WTC11 (cell line): Measurements from ENCODE around the gene KLHL29. TPM values are rescaled to one million over a fixed set of nuclear protein-coding genes. Genes with fewer than 3 reads are reported as not detected.

Experiments
- ATAC-seq: fragments of 200-7000 bp; cut with Tn5 transposase; 2 replicates; pipeline ENCODE4 v1.10.0; 2021; ENCODE audit warnings: mild to moderate bottlenecking, moderate library complexity
- CTCF ChIA-PET: fragments of 300-600 bp; sonication (Branson Sonifier 250); formaldehyde crosslinking; loops from one replicate; lab custom pipeline; 2021; ENCODE audit warnings: antibody characterized with exemption; lab: Charles Lee
- POLR2A ChIA-PET: fragments of 350-600 bp; sonication (Branson Sonifier 250); formaldehyde crosslinking; loops from one replicate; lab custom pipeline; 2021; ENCODE audit warnings: antibody characterized with exemption; lab: Charles Lee
- DNase-seq: peaks from one replicate; pipeline ENCODE4 v3.0.0; 2021; ENCODE audit warnings: low spot score
- H3K27ac Mint-ChIP-seq: 2 replicates; pipeline ENCODE4 v1.8.0; 2021; ENCODE audit warnings: mixed read lengths
- H3K27me3 Mint-ChIP-seq: 2 replicates; pipeline ENCODE4 v1.8.0; 2021; ENCODE audit warnings: low read depth, mild to moderate bottlenecking, moderate library complexity, mixed read lengths
- H3K36me3 Mint-ChIP-seq: 2 replicates; pipeline ENCODE4 v1.8.0; 2021; ENCODE audit warnings: mixed read lengths
- H3K4me1 Mint-ChIP-seq: 2 replicates; pipeline ENCODE4 v1.8.0; 2022; ENCODE audit warnings: mixed read lengths
- H3K4me3 Mint-ChIP-seq: 2 replicates; pipeline ENCODE4 v1.8.0; 2021; ENCODE audit warnings: mild to moderate bottlenecking, moderate library complexity, mixed read lengths
- H3K9me3 Mint-ChIP-seq: 2 replicates; pipeline ENCODE4 v1.8.0; 2021; ENCODE audit warnings: mixed read lengths
- ATF1 ChIP-seq: sonication (generic); formaldehyde crosslinking; IDR thresholded peaks from 2 replicates; pipeline ENCODE4 v1.8.1; 2023; ENCODE audit warnings: mild to moderate bottlenecking, moderate library complexity, missing genetic modification reagents
- CDX4 ChIP-seq: fragments of 250-450 bp; sonication (Bioruptor Pico); IDR thresholded peaks from 2 replicates; pipeline ENCODE4 v1.9.0; 2021; ENCODE audit warnings: moderate library complexity, mild to moderate bottlenecking, inconsistent platforms, borderline replicate concordance
- CREM ChIP-seq: sonication (generic); formaldehyde crosslinking; IDR thresholded peaks from 2 replicates; pipeline ENCODE4 v1.8.1; 2022; ENCODE audit warnings: mild to moderate bottlenecking, missing genetic modification reagents, moderate library complexity
- E2F4 ChIP-seq: sonication (generic); formaldehyde crosslinking; IDR thresholded peaks from 2 replicates; pipeline ENCODE4 v1.8.1; 2022; ENCODE audit warnings: low read depth, mild to moderate bottlenecking, moderate library complexity, missing genetic modification reagents, borderline replicate concordance
- EMX1 ChIP-seq: fragments of 250-450 bp; sonication (Bioruptor Pico); IDR thresholded peaks from 2 replicates; pipeline ENCODE4 v1.8.0; 2021; ENCODE audit warnings: mild to moderate bottlenecking
- ESRRA ChIP-seq: sonication (generic); formaldehyde crosslinking; IDR thresholded peaks from 2 replicates; pipeline ENCODE4 v1.8.1; 2022; ENCODE audit warnings: mild to moderate bottlenecking, missing genetic modification reagents, borderline replicate concordance
- FOXJ3 ChIP-seq: sonication (generic); formaldehyde crosslinking; IDR thresholded peaks from 2 replicates; pipeline ENCODE4 v1.9.0; 2021; ENCODE audit warnings: missing genetic modification reagents, mild to moderate bottlenecking, borderline replicate concordance
- FOXP1 ChIP-seq: sonication (generic); formaldehyde crosslinking; IDR thresholded peaks from 2 replicates; pipeline ENCODE4 v1.8.0; 2022; ENCODE audit warnings: missing genetic modification reagents, mild to moderate bottlenecking, moderate library complexity, borderline replicate concordance
- KAT7 ChIP-seq: sonication (generic); formaldehyde crosslinking; IDR thresholded peaks from 2 replicates; pipeline ENCODE4 v1.8.1; 2023; ENCODE audit warnings: missing genetic modification reagents, mild to moderate bottlenecking, borderline replicate concordance
- MLX ChIP-seq: sonication (generic); formaldehyde crosslinking; IDR thresholded peaks from 2 replicates; pipeline ENCODE4 v1.8.1; 2023; ENCODE audit warnings: mild to moderate bottlenecking, missing genetic modification reagents, moderate library complexity
- NFYB ChIP-seq: sonication (generic); formaldehyde crosslinking; conservative IDR thresholded peaks from 2 replicates; pipeline ENCODE4 v1.8.0; 2022; ENCODE audit warnings: low read depth, missing genetic modification reagents
- NR1H2 ChIP-seq: sonication (generic); formaldehyde crosslinking; IDR thresholded peaks from 2 replicates; pipeline ENCODE4 v1.9.0; 2021; ENCODE audit warnings: mild to moderate bottlenecking, moderate library complexity, missing genetic modification reagents
- NR2C2 ChIP-seq: sonication (generic); formaldehyde crosslinking; IDR thresholded peaks from 2 replicates; pipeline ENCODE4 v1.8.0; 2022; ENCODE audit warnings: mild to moderate bottlenecking, missing genetic modification reagents
- NR3C1 ChIP-seq: sonication (generic); formaldehyde crosslinking; conservative IDR thresholded peaks from 2 replicates; pipeline ENCODE4 v1.8.1; 2023; ENCODE audit warnings: low read depth, mild to moderate bottlenecking, missing genetic modification reagents
- SMAD3 ChIP-seq: sonication (generic); formaldehyde crosslinking; IDR thresholded peaks from 2 replicates; pipeline ENCODE4 v1.8.0; 2022; ENCODE audit warnings: missing genetic modification reagents, mild to moderate bottlenecking, borderline replicate concordance
- SMAD4 ChIP-seq: sonication (generic); formaldehyde crosslinking; IDR thresholded peaks from 2 replicates; pipeline ENCODE4 v1.8.0; 2022; ENCODE audit warnings: mild to moderate bottlenecking, missing genetic modification reagents
- SP1 ChIP-seq: sonication (generic); formaldehyde crosslinking; conservative IDR thresholded peaks from 2 replicates; pipeline ENCODE4 v1.8.1; 2022; ENCODE audit warnings: missing genetic modification reagents
- USF2 ChIP-seq: sonication (generic); formaldehyde crosslinking; IDR thresholded peaks from 2 replicates; pipeline ENCODE4 v1.8.1; 2023; ENCODE audit warnings: mild to moderate bottlenecking, missing genetic modification reagents, moderate library complexity
- ZNF317 ChIP-seq: sonication (generic); formaldehyde crosslinking; IDR thresholded peaks from 2 replicates; pipeline ENCODE4 v1.8.1; 2023; ENCODE audit warnings: low read depth, mild to moderate bottlenecking, moderate library complexity, missing genetic modification reagents, borderline replicate concordance
- ZNF532 ChIP-seq: fragments of 250-450 bp; sonication (Bioruptor Pico); IDR thresholded peaks from 2 replicates; pipeline ENCODE4 v1.9.0; 2021; ENCODE audit warnings: mild to moderate bottlenecking, borderline replicate concordance
- total RNA-seq: library from RNA; stranded (reverse); gene quantifications from 3 replicates; pipeline ENCODE4 v1.2.3, GENCODE V29; 2021

Gene KLHL29
- total RNA-seq, 1 experiment from 2014 or later = 7.1 TPM

- DNase-seq (no peak), ATAC-seq (no peak)
- TF ChIP-seq SMAD4 (CRISPR knock-in tag) (no peak), NR2C2 (CRISPR knock-in tag) (no peak), USF2 (CRISPR knock-in tag) (no peak)
- ChIA-PET POLR2A (no interaction called here), CTCF (no interaction called here)
- Mint-ChIP-seq H3K36me3 (peaks cover 13% of the 10 kb centered on the region), H3K4me1 (peaks cover 65% of the 10 kb centered on the region), H3K27me3 (no peaks in the 10 kb centered on the region), H3K27ac (no peak overlapping the region), H3K9me3 (no peaks in the 10 kb centered on the region), H3K4me3 (no peak overlapping the region)
These were observed 368.5 kb downstream of the KLHL29 start for GRCh38 chr2:23753291-23754010.

- Mint-ChIP-seq H3K36me3 (peaks cover 13% of the 10 kb centered on the region), H3K9me3 (no peaks in the 10 kb centered on the region), H3K4me3 (no peak overlapping the region), H3K27ac (no peak overlapping the region; the same call in 1 of the 2 replicates), H3K4me1 (peaks cover 52% of the 10 kb centered on the region), H3K27me3 (no peaks in the 10 kb centered on the region)
- ATAC-seq (no peak), DNase-seq (no peak)
- TF ChIP-seq ATF1 (CRISPR knock-in tag) (no peak), USF2 (CRISPR knock-in tag) (no peak), NFYB (no peak), MLX (CRISPR knock-in tag) (no peak), NR1H2 (CRISPR knock-in tag) (no peak), ZNF532 (CRISPR knock-in tag) (no peak), KAT7 (CRISPR knock-in tag) (no peak), FOXJ3 (CRISPR knock-in tag) (no peak), EMX1 (CRISPR knock-in tag) (no peak), FOXP1 (no peak)
- POLR2A ChIA-PET = no interaction called here
- CTCF ChIA-PET = no interaction called here
These were observed 370.0 kb downstream of the KLHL29 start for GRCh38 chr2:23754970-23755369.

GRCh38 chr2:23756593-23757292 lies 371.8 kb downstream of the KLHL29 start:
- no peak for DNase-seq
- Mint-ChIP-seq H3K36me3 (peaks cover 13% of the 10 kb centered on the region), H3K27ac (no peak overlapping the region), H3K9me3 (no peaks in the 10 kb centered on the region), H3K27me3 (no peaks in the 10 kb centered on the region), H3K4me1 (peaks cover 34% of the 10 kb centered on the region), H3K4me3 (no peak overlapping the region)
- CTCF ChIA-PET = no interaction called here
- POLR2A ChIA-PET = no interaction called here
- ATAC-seq = no peak
- TF ChIP-seq ZNF317 (CRISPR knock-in tag) (no peak), ESRRA (no peak), E2F4 (CRISPR knock-in tag) (no peak), CDX4 (no peak), SMAD4 (CRISPR knock-in tag) (no peak), SP1 (CRISPR knock-in tag) (no peak), NR3C1 (CRISPR knock-in tag) (no peak), SMAD3 (no peak), CREM (no peak)
